Raji (cell line): Measurements from ENCODE around the gene SKI.

Experiments
- POLR2A ChIP-seq: IDR thresholded peaks from 2 replicates; pipeline ENCODE4 v1.6.1; 2011; ENCODE audit warnings: low read depth, low read length, control low read depth; ENCODE audit not compliant: insufficient read depth

Gene SKI

GRCh38 chr1:2327841-2328240, 99.7 kb downstream of the SKI start:
- TF ChIP-seq POLR2A, result no peak

- TF ChIP-seq POLR2A, result no peak
Observed at GRCh38 chr1:2328676-2329455, 100.7 kb downstream of the SKI start.

- TF ChIP-seq POLR2A, result no peak
Observed at GRCh38 chr1:2330035-2330434, 101.9 kb downstream of the SKI start.

DNA sequence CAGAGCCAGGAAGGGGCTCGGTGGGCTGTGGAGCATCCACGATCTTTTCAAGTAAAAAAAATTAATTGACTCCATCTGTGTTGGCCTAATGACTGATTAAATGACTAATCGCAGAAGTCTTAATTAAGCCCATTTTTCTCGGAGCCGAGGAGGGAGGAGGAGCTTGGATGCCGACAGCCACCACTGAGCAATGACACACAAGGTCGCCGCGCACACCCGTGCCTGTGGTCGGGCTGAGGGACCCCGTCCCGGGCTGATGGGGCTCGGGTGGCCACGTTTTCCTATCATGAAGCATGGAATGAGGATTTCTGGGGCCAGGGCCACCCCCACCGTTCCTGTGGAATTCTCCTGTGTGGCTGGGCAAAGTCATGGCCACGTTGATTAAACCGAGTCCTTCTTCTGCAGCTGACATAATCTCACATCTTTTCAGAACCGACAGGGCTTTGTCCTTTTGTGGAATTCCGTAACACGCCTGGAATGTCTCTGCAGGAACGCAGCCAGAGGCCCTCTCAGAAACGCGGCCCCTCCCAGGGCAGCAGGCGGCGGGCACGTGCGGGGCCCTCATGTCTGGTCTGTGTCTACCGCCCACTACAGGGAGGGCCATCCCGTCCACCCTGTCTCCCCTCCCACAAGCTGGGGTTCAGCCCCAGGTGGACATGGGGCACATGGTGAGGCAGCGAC, 102.5 kb downstream of the SKI start:
- TF ChIP-seq POLR2A, result no peak

GRCh38 chr1:2331200-2331544, 103.1 kb downstream of the SKI start:
- TF ChIP-seq POLR2A, result no peak

DNA sequence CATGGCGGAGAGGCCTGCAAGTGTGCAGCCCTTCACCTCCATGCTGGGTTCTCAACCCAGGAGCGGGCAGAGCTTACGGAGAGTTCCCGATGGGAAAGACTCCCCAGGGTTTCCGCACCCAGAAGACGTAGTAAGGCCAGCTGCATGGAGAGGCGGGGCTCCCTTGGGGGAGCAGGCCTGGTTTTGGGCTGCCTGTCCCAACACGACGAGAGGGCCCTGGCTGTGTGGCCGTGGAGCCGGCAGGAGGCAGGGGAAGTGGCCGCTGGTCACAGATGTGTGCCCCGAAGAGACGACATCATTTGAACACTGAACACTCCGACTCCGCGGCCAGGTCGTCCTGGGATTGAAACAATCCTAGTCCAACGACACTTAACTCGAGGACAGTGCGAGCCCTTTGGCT, 106.2 kb downstream of the SKI start:
- TF ChIP-seq POLR2A, result no peak

DNA sequence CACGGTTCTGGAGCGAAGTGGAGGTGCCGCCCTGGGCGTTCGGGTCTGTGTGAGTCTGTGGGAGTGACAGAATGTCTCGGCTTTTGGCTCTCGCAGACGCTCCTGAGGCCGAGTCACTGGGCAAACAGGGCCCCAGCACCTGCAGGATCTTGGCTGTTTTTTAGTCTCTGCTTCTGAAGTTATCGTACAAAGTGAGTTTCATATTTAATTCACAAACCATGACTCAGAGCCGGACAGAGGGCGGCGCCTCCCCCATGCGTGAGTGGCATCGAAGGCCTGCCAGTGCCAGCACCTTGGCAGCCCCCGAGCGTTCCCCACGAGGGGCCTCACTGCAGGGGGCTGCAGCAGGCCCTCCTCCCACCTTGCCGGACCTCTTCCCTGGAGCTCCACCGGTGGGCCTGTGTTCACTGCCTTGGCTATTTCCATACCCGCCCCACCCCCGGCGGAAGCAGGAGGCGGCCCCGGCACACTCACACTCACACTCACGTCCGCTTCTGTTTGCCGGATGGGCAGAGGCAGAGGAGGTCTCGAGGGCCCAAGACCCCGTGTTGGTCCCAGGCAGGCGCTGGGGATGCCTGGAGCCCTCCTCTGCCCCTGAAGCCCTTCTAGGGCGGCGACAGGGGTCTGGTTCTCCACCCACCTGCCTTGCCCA, 106.9 kb downstream of the SKI start:
- no peak for TF ChIP-seq POLR2A

DNA sequence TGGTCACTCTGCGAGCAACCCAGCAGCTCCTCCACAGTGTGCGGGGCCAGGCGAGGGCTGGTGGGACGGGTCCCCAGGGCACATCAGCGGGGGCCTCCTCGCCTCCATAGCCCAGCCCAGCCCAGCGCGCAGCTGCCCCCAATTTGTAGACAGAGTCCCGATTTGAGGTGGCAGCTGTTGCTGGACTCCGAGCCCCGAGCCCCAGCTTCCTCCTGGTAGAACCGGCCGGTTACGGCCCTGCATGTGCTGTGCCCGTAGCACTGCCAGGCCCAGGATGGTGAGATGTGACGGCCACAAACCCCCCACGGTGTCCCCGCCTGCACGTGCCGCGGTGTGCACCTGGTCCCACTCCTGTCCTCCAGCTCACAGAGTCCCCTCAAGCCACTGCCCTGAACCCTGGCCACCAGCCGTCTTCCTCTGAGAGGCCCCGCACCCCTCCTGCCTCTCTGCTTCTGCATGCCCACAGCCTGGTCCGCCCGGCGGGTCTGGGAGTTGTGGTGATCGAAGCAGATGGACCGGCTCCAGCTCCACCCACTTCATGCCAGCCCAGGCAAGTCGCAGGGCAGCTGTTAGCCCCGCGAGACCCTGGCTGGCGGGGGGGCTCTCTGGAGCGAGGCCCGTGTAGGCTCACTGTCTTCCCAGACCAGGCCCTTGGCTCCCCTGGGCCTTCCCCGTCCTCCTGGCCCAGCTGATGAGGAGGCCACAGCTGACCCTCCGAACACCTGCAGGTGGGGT, 107.8 kb downstream of the SKI start:
- TF ChIP-seq POLR2A, result no peak

DNA sequence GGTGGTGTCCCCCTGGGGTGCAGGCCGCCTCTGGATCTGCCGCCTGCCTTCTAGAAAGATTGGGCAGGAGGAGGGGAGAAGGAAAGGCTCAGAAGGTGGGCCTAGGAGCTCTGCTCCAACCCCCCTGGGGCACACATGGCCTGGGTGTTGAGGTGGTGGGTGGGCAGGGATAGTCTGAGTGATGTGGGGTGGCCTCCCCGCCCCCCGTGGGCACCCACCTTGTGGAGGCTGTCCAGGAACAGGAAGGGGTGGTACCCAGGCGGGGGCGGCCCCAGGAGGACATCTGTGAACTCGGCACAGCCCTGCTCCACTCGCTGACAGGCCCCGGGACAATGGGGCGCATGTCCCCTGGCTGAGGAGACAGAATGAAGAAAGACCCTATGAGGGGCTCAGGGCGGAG, 108.4 kb downstream of the SKI start:
- TF ChIP-seq POLR2A, result no peak

- TF ChIP-seq POLR2A, result no peak
Observed at GRCh38 chr1:2337081-2337480, 109.0 kb downstream of the SKI start.

GRCh38 chr1:2337501-2337900, 109.4 kb downstream of the SKI start:
- TF ChIP-seq POLR2A, result no peak

DNA sequence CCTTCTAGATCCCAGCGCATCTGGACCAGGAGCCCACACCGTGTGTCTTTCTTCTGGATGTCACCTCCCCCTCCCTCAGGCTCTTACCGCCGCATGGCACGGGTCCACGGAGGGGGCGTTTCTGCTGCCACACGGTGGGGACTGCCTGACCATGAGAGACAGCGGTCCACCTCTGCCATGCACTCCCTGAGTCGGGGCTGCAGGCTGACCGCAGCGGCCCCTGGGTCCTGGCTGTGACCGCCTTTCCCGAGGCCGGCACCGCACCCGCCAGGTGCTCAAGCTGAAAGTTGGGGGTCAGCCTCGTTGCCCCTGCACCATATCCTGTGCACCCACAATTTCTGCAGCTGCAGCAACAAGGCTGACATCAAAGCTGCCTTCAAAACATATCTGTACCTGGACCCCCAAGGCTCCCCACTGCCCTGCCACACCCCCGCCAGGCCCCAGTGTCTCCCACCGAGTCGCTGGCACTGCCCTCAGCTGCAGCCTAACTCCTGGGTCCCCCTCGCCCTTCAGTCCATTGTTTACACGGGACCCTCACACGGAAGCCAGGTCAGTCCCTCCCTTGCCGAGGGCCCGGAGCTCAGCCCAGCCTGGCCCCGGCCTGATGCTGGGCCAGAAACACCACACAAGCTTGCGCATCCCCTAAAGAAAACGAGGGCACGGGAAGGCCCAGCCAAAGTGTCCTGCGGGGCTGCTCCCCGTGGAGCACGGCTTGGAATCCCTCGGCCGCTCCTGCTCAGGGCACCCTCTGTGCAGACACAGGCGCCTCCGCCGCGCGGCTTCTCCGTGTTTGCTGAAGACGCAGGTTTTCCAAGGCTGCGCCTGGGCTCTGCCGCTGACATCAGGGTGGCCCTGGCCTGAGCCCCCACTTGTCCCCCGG, 111.3 kb downstream of the SKI start:
- TF ChIP-seq POLR2A, result no peak

DNA sequence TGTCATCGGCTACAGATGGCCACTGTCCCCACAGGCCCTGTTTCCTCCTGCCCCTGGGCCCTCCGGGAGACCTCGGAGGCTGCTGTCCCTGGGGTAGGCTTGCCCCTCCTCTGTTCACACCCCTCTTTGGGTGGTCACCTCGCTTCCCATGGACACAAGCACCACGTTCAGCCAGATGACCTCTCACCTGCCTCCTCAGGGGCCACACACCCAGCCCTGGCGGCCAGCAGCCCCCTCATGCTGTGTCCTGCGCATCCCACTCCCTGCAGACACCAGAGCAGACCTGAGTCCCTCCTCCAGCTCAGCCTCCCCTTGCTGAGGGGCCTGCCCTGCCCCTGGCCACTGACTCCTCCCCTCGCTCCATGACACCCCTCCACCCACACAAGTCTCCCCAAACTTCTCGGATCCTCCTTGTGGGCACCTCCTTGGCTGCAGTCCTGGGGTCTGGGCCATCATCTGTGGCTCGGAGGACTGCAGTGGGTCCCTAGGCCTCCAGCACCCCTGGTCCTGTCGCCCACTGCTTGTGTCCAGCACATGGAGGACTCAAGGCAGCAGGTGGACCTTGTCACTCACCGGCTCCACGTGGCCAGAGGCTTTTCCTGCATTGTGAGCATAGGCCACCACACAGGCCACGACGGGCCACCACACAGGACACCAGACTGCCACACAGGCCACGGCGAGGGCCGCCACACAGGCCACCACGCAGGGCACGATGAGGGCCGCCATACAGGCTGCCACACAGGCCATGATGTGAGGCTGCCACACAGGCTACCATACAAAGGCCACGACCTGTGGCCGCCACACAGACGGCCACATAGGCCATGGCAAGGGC, 112.2 kb downstream of the SKI start:
- TF ChIP-seq POLR2A, result no peak

- no peak for TF ChIP-seq POLR2A
Observed at GRCh38 chr1:2340918-2341254, 112.8 kb downstream of the SKI start.
